ENCODE results near the gene BCL11A.

BCL11A gene

DNA sequence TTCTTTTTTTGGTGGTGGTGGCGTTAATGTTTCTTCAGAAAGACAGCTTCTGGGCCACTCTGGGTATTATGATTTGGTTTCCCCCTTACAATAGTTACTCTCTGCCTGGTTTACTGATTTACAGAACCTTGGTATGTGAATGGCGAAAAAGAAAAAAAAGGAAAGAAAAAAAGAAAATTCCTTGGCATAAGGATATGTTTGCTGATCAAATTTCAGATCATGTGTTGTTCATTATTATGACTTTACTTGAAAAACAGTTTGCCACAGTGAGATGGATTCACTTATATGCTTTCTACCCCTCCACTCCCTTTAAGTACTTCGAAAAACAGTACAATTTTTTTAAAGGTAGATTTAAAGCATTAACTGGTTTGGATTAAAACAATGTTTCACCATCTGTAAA is 21.0 kb downstream of the BCL11A start:
- DNase-seq (ENCODE audit: low spot score in 2 of 2) (no peak), ATAC-seq (ENCODE audit: low read depth) (no peak)
- Mint-ChIP-seq H3K9me3 (no peaks in the 10 kb centered on the region), H3K4me3 (peak overlapping the region; percentile 78), H3K4me1 (peaks cover 91% of the 10 kb centered on the region), H3K27ac (peak overlapping the region; percentile 92), H3K36me3 (peaks cover 37% of the 10 kb centered on the region), H3K27me3 (no peaks in the 10 kb centered on the region)

DNA sequence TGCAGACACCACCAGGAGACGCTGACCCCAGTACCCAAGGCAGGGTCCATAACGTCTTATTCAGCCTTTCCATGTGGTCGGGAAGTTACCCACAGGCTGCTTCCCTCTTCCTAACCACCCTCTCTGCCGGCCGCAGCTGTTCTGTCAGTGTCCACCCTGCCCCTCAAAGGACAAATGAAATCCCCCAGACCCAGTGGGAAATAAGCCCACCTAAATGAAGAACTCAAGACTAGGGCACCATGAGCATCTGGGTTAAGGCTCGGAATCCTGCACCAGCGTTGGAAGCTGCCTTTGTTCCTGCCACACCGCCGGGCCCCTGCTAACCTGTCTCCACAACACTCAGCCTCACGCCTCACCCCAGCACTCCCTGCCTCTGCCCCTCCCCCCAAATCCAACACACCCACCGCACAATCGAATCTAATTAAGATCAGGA is 21.7 kb downstream of the BCL11A start:
- Mint-ChIP-seq H3K9me3 (no peaks in the 10 kb centered on the region), H3K36me3 (peaks cover 42% of the 10 kb centered on the region), H3K27ac (peak overlapping the region; percentile 92), H3K4me3 (peak overlapping the region; percentile 78), H3K4me1 (peaks cover 92% of the 10 kb centered on the region), H3K27me3 (no peaks in the 10 kb centered on the region)
- ATAC-seq (ENCODE audit: low read depth) (peak; percentile 31), DNase-seq (ENCODE audit: low spot score in 2 of 2) (no peak)

DNA sequence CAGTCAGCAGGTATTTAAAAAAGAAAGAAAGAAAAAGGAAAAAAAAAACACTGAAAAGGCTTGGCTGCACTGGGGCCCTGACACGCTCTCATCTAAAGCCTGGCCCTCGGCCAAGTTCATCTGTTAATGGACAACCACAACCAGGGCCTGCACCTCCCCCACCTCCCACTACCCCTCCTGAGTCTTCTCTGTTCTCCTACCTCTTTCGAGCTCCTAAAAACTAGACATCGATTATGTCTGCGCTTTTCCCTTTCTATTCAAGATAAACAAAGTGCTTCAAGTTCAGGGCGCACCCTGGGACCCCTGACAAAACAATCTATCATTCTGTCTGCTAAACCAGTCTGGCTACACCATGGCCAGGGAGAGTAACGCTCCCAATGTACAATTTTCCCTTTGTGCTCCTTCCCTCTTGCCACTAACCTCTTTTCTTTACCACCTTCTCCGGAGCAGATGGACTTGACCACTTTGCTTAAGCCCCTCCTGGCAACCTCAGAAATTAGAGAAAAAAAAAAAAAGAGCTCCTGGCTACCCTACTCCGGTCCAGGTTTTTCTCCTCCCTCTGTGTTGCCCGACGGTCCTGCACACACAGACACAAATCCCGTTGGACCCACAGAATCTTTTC is 22.7 kb downstream of the BCL11A start:
- H3K9me3 Mint-ChIP-seq: no peaks in the 10 kb centered on the region
- peak overlapping the region; percentile 72 for H3K4me3 Mint-ChIP-seq
- DNase-seq (ENCODE audit: low spot score in 2 of 2) (no peak), ATAC-seq (ENCODE audit: low read depth) (no peak)
- peaks cover 35% of the 10 kb centered on the region for H3K36me3 Mint-ChIP-seq
- H3K27ac Mint-ChIP-seq: peak overlapping the region; percentile 92
- H3K4me1 Mint-ChIP-seq: peaks cover 89% of the 10 kb centered on the region
- no peaks in the 10 kb centered on the region for H3K27me3 Mint-ChIP-seq

DNA sequence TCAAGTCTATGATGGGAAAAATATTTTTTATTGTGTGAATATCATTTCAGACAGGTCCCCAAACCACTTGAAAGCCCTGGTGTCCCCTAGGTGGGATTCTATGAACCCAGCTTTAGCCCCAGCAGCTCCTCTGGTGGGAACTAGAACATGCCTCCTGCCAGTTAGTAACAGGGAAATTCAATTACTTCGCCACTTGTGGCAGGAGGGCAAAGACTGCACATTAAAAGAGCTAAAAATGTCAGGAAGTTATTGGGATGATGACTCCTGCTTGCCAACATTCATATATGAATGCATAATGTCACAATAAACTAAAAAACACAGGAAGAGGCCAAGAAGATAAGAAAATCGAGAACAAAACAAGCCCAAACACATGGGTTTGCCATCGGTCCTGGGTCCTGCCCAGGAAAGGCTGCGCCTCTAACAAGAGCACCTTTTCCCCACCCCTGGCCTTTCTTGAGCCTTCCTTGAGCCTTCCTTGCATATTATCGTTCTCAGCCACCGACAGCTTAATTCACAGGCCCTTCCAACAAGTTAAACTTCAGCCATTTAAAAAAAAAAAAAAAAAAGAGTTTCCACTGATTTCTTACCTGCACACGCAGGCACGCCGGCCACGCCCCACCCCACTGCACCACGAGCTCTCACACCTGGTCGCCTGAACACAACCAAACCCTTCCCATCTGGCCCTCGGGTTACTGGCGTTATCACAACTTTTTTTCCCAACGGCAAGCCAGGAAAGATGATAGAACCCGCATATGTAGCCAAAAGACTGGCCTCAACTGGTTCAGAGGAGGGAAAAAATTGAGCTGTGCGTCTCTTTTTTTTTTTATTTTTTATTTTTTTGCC is 23.4 kb downstream of the BCL11A start:
- Mint-ChIP-seq H3K4me1 (peaks cover 84% of the 10 kb centered on the region), H3K4me3 (peak overlapping the region; percentile 72), H3K27ac (peak overlapping the region; percentile 92), H3K27me3 (no peaks in the 10 kb centered on the region), H3K36me3 (peaks cover 34% of the 10 kb centered on the region), H3K9me3 (no peaks in the 10 kb centered on the region)
- no peak for DNase-seq (ENCODE audit: low spot score in 2 of 2)
- ATAC-seq (ENCODE audit: low read depth): peak; percentile 32

DNA sequence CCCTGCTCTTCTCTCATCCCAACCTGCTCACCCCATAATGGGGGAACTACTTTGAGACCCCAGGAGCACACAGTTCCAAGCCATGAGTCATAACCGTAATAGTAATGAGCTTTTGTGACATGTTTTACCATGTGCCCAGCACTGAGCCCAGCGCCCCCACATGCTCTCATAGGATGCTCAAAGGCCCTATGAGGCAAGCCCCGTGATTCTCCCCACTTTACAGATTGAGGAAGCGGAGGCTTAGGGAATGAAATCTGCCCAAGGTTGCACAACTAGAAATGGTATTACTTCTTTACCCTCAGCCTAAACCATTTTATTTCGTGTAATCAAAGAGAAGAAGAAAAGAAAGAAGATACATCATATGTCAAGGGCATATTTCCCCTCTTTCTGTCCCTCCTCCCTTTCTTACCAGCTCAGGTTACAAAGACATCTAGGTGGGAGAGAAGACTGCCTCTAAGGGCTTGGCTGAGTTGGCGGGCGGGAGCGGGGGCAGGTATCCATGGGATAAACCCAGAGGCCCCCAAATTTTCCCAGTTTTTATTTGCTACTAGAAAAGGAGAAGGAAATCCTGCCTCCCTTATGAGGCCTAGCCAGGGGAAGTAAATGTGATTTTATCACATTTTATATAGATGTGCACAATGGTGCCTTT is 24.2 kb downstream of the BCL11A start:
- Mint-ChIP-seq H3K4me1 (peaks cover 76% of the 10 kb centered on the region), H3K27me3 (no peaks in the 10 kb centered on the region), H3K36me3 (peaks cover 34% of the 10 kb centered on the region)

DNA sequence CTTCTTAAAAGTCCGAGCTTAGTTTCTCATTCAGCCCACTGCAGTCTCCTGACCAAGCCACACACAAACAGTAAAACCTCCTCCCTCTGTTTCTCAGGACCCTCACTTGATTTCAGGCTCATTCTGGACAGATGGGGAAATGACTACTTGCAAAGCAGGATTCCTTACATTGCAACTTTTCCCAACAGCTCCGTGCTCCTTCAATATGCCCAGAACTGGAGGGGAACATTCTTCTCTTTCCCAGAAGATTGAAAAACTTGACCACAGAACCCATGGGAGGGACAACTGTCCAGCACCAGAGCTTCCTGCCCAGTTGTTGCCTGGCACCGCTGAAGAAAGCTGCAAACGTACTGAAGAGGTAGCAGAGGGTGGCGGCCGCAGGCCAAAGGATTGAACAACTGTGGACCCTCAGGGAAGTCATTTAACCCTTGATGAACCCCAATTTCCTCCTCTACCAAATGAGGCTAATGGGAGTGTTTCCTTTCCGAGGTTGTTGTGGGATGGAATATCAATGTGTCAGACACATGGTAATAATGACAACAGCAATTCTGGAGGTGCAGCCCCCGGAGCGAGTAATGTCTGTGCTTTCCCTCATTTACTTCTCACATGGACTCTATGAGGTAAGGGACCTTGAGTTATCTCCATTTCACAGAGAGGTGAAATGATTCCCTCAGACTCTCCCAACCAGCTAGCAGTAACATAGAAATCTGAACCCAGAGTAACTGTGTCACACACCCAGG is 25.0 kb downstream of the BCL11A start:
- Mint-ChIP-seq H3K4me3 (peak overlapping the region; percentile 58), H3K27ac (peak overlapping the region; percentile 92), H3K9me3 (no peaks in the 10 kb centered on the region), H3K27me3 (no peaks in the 10 kb centered on the region), H3K4me1 (peaks cover 77% of the 10 kb centered on the region), H3K36me3 (peaks cover 36% of the 10 kb centered on the region)
- ATAC-seq (ENCODE audit: low read depth) (no peak), DNase-seq (ENCODE audit: low spot score in 2 of 2) (no peak)

More for the DNA sequence above, 24.2 kb downstream of the BCL11A start:
- Mint-ChIP-seq H3K27ac (peak overlapping the region; percentile 92), H3K4me3 (peak overlapping the region; percentile 58), H3K9me3 (no peaks in the 10 kb centered on the region)
- no peak for DNase-seq (ENCODE audit: low spot score in 2 of 2)
- ATAC-seq (ENCODE audit: low read depth): no peak

DNA sequence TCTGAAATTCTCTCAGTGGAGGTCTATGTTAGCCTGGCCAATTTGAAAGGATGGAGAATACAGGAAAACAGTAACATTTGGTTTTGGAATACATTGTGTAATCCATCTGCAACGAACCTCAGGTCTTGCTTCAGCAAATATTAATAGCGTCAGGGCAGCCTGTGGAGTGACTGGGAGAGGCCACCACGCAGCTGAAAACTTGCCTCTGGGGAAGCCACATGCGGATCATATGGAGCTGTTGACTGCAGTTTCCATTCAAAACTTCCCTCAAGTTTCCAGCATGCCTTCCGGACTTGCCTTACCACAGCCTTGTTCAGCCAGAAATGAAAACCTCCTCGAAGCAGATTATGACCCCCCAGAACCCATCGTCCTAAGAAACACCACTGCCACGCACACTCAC is 25.7 kb downstream of the BCL11A start:
- no peak for DNase-seq (ENCODE audit: low spot score in 2 of 2)
- no peak for ATAC-seq (ENCODE audit: low read depth)
- H3K36me3 Mint-ChIP-seq: peaks cover 33% of the 10 kb centered on the region
- H3K4me3 Mint-ChIP-seq: peak overlapping the region; percentile 41
- H3K9me3 Mint-ChIP-seq: no peaks in the 10 kb centered on the region
- H3K4me1 Mint-ChIP-seq: peaks cover 77% of the 10 kb centered on the region
- H3K27me3 Mint-ChIP-seq: no peaks in the 10 kb centered on the region
- H3K27ac Mint-ChIP-seq: peak overlapping the region; percentile 92

DNA sequence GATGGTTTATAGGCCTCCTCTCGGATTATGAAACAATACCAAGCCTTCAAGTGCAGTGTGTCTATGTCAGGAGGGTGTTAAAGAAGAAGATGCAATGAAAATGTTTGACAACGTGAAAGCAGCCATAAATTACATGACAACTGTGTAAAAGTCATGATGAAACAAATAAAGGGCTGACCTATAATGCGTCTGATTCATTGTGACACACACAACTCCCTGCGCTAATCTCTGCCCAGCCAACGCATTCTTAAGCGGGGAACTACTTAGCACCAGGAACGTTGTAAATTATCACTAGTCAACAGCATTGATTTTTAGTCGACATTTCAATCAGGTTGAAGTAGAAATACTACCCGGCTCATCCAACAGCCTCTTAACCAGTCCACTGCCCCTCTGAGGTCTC is 26.8 kb downstream of the BCL11A start:
- Mint-ChIP-seq H3K4me1 (peaks cover 75% of the 10 kb centered on the region), H3K9me3 (no peaks in the 10 kb centered on the region), H3K36me3 (peaks cover 37% of the 10 kb centered on the region), H3K27ac (peak overlapping the region; percentile 92), H3K4me3 (peak overlapping the region; percentile 35), H3K27me3 (no peaks in the 10 kb centered on the region)
- DNase-seq (ENCODE audit: low spot score in 2 of 2): no peak
- no peak for ATAC-seq (ENCODE audit: low read depth)

DNA sequence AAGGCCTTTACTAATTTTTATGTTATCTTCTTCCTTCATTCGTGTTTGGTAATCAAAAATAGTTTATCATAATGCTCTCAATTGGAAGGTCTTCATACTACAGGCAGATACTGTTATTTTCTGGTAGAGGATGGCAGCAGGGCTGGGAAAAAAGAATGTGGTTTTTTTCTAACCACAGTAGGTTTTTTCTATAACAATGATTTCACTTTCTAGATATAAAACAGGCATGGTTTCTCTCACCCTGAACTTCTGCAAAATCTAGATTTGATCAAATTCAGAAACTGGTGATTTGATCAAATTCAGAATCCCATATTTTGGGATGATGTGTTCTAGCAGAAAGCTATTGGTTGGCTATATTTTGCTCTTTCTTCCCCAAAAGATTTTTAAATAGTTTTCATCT is 27.6 kb downstream of the BCL11A start:
- H3K4me3 Mint-ChIP-seq: peak overlapping the region; percentile 49
- no peaks in the 10 kb centered on the region for H3K27me3 Mint-ChIP-seq
- ATAC-seq (ENCODE audit: low read depth) (peak; percentile 80), DNase-seq (ENCODE audit: low spot score in 2 of 2) (no peak)
- H3K9me3 Mint-ChIP-seq: no peaks in the 10 kb centered on the region
- peaks cover 39% of the 10 kb centered on the region for H3K36me3 Mint-ChIP-seq
- H3K4me1 Mint-ChIP-seq: peaks cover 76% of the 10 kb centered on the region
- H3K27ac Mint-ChIP-seq: peak overlapping the region; percentile 92

DNA sequence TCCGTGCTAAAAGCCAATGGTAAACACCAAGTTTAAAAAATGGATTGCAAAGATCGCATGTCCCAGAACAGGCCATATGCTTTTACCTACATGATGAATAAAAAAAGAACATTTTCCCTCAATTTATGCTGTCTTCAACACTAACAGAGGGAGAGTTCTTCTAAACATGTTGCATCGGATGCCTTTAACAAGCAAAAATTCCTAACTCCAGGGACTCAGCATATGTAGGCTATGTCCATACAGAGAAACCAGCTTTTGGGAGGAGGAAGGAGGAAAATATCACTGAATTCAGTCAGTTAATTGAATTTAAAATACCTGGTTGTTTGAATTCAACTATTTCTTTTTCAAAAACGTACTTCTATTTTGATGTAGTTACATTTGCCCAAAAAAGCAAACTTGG is 28.6 kb downstream of the BCL11A start:
- Mint-ChIP-seq H3K36me3 (peaks cover 40% of the 10 kb centered on the region), H3K27me3 (no peaks in the 10 kb centered on the region), H3K27ac (peak overlapping the region; percentile 92), H3K9me3 (no peaks in the 10 kb centered on the region), H3K4me1 (peaks cover 71% of the 10 kb centered on the region), H3K4me3 (no peak overlapping the region)
- no peak for ATAC-seq (ENCODE audit: low read depth)
- DNase-seq (ENCODE audit: low spot score in 2 of 2): no peak

DNA sequence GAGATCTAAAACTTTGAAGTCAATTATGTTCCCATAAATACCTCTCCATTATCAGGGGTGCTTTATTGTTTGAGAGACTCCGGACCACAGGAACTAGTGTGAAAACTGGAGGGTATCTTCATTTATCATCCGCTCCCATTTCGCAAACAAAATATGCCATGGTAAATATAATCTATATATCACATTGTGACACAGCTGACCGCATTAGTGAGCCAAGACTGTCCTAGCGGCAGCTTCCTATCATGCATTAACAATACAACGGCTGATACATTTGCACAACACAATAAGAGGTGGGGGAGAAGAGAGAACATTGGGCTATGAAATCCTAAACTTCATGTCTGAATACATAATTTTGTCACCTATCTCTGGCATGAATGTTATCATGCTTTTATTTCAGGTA is 29.5 kb downstream of the BCL11A start:
- peaks cover 68% of the 10 kb centered on the region for H3K4me1 Mint-ChIP-seq
- no peaks in the 10 kb centered on the region for H3K9me3 Mint-ChIP-seq
- peaks cover 36% of the 10 kb centered on the region for H3K36me3 Mint-ChIP-seq
- H3K27me3 Mint-ChIP-seq: no peaks in the 10 kb centered on the region
- ATAC-seq (ENCODE audit: low read depth) (no peak), DNase-seq (ENCODE audit: low spot score in 2 of 2) (no peak)
- peak overlapping the region; percentile 7 for H3K4me3 Mint-ChIP-seq
- H3K27ac Mint-ChIP-seq: peak overlapping the region; percentile 82

DNA sequence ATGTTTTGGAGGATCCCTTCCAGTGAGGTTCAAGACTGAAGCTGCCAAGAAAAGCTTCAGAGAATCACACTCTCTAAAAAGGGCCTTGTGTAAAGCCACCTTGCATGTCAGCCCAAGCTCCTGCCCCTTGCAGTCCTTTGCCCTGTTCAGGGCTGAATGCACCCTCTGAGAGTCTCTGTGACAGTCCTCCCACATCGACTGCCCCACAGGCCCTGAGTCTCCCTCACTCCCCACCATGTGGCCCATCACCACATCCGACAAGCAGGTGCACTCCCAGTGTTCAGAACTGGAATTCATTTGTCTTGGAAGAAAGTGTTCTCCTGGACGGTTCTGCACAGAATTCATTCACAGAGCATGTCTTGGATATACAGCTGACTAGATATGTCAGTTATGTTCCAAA is 31.0 kb downstream of the BCL11A start:
- Mint-ChIP-seq H3K27me3 (no peaks in the 10 kb centered on the region), H3K4me3 (peak overlapping the region; percentile 32), H3K36me3 (peaks cover 32% of the 10 kb centered on the region), H3K27ac (peak overlapping the region; percentile 82), H3K9me3 (no peaks in the 10 kb centered on the region), H3K4me1 (peaks cover 62% of the 10 kb centered on the region)
- no peak for ATAC-seq (ENCODE audit: low read depth)
- no peak for DNase-seq (ENCODE audit: low spot score in 2 of 2)

DNA sequence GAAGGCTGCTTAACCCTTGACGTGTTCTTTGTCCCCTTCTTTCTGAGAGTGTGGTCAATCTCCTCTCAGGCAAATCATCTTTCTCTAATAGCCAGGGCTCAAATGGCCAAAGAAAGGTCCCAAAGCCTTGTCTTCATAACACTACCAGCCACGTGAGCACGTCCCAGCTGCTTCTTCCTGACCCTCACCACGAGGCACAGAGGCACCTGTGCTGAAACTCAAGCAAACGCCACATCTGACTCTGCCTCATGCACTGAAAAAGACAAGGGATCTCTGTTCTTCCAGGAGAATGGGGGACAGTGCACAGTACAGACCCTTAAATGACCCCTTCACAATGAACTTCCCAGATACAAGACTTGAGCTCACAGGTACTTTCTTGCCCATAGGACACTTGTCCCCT is 31.8 kb downstream of the BCL11A start:
- DNase-seq (ENCODE audit: low spot score in 2 of 2): no peak
- Mint-ChIP-seq H3K4me3 (peak overlapping the region; percentile 60), H3K27me3 (no peaks in the 10 kb centered on the region), H3K27ac (peak overlapping the region; percentile 82), H3K4me1 (peaks cover 61% of the 10 kb centered on the region), H3K36me3 (peaks cover 30% of the 10 kb centered on the region), H3K9me3 (no peaks in the 10 kb centered on the region)
- no peak for ATAC-seq (ENCODE audit: low read depth)
